HG02798 (cell line): ENCODE data around the gene GALNT18.

Experiments
- ATAC-seq: cut with Tn5 transposase; IDR thresholded peaks from one replicate; pipeline ENCODE4 v1.9.1; 2021; ENCODE audit warnings: mild to moderate bottlenecking; ENCODE audit not compliant: unreplicated experiment, poor library complexity

Gene GALNT18

GRCh38 chr11:11265320-11265719, 356.5 kb downstream of the GALNT18 start:
- ATAC-seq, result no peak

DNA sequence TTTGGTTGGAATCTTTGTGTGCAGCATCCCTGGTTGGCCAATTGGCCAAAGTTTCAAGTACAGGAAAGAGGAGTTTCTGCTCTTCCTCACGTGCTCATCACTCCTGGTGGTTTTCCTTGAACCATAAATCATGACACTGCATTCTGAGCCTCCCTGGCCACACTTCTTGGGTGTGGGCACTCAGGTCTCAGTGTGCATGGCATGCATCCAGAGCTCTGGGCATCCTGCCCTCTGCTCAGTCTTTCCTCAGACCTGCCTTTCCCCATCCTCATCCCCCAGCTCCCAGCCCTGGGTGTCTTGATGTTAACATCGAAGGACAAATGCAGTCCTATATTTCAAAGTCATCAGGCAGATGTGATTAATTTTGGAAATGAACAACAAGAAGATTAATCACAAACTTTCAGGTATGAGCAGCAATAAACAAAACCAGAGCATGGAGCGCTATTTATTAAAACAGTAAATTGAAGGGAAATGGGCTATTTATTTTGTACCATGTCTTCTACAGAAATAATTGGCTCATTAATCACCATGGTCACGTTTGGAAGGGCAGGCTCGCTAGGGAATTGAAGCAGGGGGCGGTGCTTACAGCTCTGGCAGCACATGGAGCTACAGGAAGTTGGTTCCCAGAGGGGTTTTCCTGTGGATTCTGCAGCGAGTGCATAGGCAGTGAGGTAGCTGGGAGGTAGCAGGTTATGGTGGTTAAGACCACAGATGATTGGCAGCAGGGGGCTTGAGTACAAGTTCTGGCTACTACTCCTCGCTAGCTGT, 358.4 kb downstream of the GALNT18 start:
- ATAC-seq, result no peak

- ATAC-seq, result no peak
These were observed 359.5 kb downstream of the GALNT18 start for GRCh38 chr11:11262171-11262920.

- ATAC-seq, result peak; percentile 46
These were observed 360.2 kb downstream of the GALNT18 start for GRCh38 chr11:11261629-11262028.

- no peak for ATAC-seq
These were observed 360.9 kb downstream of the GALNT18 start for GRCh38 chr11:11260903-11261302.

- ATAC-seq, result no peak
These were observed 367.8 kb downstream of the GALNT18 start for GRCh38 chr11:11253995-11254394.

- no peak for ATAC-seq
These were observed 368.3 kb downstream of the GALNT18 start for GRCh38 chr11:11253497-11253896.

DNA sequence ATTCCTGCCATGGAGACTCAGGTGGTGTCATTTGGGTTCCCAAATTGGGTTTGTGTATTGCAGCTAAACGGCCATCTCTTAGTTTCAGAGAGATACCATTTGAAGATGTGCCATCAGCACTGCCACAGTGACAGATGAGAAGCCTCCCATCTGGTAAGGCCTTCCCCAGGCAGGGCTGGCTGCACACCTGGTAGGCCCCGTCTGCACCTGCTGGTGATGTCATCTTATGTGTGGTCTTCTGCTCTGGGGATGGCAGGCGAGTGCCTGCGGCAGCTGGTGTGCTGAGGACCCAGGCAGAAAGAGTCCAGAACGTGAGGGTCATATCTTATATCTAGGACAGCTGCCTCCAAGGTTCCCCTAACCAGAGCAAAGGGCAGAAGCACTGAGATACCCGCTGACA, 369.4 kb downstream of the GALNT18 start:
- no peak for ATAC-seq

GRCh38 chr11:11251394-11251970, 370.3 kb downstream of the GALNT18 start:
- ATAC-seq, result peak; percentile 41

GRCh38 chr11:11250470-11250869, 371.3 kb downstream of the GALNT18 start:
- no peak for ATAC-seq

- no peak for ATAC-seq
These were observed 374.2 kb downstream of the GALNT18 start for GRCh38 chr11:11247576-11247975.

- ATAC-seq, result no peak
These were observed 374.7 kb downstream of the GALNT18 start for GRCh38 chr11:11247086-11247485.

- ATAC-seq, result no peak
These were observed 375.6 kb downstream of the GALNT18 start for GRCh38 chr11:11246166-11246565.

- ATAC-seq, result no peak
These were observed 376.4 kb downstream of the GALNT18 start for GRCh38 chr11:11245453-11245852.

GRCh38 chr11:11244470-11245080, 377.2 kb downstream of the GALNT18 start:
- no peak for ATAC-seq

DNA sequence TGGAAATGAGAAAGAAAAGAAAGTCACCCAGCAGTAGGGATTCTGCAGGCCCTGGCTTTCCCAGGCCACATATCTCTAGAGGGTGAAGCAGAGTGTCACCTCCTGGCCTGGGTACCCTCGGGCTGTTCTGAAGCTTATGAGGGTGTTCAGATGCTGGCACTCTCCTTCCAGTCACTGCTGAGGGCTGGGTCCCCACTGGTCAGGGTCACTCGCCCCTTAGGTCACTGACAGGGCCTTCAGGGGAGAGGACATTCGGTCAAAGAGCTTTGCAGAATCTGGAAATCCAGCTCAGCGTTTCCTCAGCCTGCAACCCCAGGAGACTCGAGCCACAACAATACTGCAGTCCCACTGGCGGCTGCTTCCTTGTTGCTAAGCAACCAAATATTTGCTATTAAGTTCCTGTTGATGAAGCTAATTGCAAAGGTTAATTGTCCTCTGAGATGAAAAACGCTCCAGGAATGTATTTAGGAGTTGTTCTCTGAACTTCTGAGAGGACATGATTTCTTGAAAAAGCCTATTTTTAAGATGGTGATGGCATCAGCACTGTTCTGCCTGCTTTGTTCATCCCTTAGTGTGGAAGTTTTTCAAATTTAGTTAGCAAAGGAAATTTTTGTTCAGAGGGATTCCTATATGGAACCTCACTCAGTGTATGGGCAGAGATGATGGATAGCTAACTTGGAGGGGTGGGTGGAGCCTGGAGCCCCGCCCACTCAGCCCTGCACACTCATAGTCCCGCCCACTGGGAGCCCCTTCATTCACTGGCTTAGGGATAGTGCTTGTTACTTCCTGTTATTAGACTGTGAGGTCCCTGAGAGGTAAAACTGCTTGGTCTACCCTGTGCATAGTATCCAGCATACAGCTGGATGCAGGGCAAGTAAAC, 378.0 kb downstream of the GALNT18 start:
- ATAC-seq, result peak; percentile 56

DNA sequence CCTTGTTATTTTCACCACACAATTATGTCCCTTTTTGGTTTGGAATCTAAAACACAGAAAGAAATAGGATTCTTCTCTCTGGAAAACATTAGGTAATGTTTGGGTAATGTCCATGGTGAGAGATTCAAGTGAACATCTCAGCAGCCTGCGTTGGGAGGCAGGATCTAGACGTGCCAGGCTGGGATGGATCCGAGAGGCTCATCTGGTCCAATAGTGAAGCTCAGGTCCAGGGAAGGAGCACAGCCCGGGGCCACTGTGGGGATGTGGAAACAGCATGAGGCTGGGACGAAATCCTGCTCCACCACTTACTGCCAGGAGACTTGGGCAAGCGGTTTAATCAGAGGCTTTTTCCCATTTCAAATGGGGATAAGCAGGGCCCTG, 378.6 kb downstream of the GALNT18 start:
- ATAC-seq, result no peak

DNA sequence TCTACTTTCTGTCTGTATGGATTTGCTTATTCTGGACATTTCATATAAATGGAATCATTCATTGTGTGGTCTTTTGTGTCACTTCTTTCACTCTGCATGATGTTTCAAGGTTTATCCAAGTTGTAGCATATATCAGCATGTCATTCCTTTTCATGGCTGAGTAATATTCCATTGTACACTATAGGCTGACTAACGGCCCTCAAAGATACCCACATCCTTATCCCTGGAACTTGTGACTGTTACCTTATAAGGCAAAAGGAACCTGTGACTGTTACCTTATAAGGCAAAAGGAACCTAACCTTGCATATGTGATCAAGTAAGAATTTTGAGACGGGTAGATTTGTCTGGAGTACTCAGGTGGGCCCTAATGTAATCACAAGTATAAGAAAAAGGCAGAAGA, 380.5 kb downstream of the GALNT18 start:
- ATAC-seq, result no peak

- ATAC-seq, result no peak
These were observed 381.8 kb downstream of the GALNT18 start for GRCh38 chr11:11239959-11240358.
